Keratinocyte (primary cell): ENCODE results near the gene SYS1. TPM values are rescaled to one million over a fixed set of nuclear protein-coding genes. Genes with fewer than 3 reads are reported as not detected.

Experiments used
- DNase-seq: peaks from one replicate; pipeline ENCODE4 v3.0.0-alpha.2; 2011; ENCODE audit warnings: low read depth, missing footprints, low spot score
- FAIRE-seq: peaks from 2 replicates; lab custom pipeline; 2011; peaks lifted over from hg19 to GRCh38; lab: Jason Lieb, UNC
- H2AFZ ChIP-seq: 2 replicates; pipeline ENCODE4 v1.6.0; 2012; ENCODE audit warnings: low read length, control low read depth, inconsistent platforms; ENCODE audit not compliant: control insufficient read depth
- H3K27ac ChIP-seq: 2 replicates; pipeline ENCODE4 v1.5.1; 2011; ENCODE audit warnings: low read length; ENCODE audit not compliant: control insufficient read depth, insufficient read depth
- H3K27me3 ChIP-seq: 3 replicates; pipeline ENCODE4 v1.6.0; 2011; ENCODE audit warnings: low read length; ENCODE audit not compliant: control insufficient read depth, insufficient read depth; ENCODE audit errors: extremely low read depth
- H3K36me3 ChIP-seq, 2 experiments: 2 replicates in 1 of 2; 3 replicates in 1 of 2; pipeline ENCODE4 v1.5.1; 2011; ENCODE audit warnings: low read length in 2 of 2, mild to moderate bottlenecking in 1 of 2; ENCODE audit not compliant: control insufficient read depth in 2 of 2, insufficient read depth in 2 of 2; ENCODE audit errors: extremely low read depth in 1 of 2
- H3K4me1 ChIP-seq: 3 replicates; pipeline ENCODE4 v1.5.1; 2011; ENCODE audit warnings: low read length; ENCODE audit not compliant: control insufficient read depth, insufficient read depth; ENCODE audit errors: extremely low read depth
- H3K4me2 ChIP-seq: 3 replicates; pipeline ENCODE4 v1.6.0; 2011; ENCODE audit warnings: low read depth, low read length; ENCODE audit not compliant: control insufficient read depth, insufficient read depth; ENCODE audit errors: extremely low read depth
- H3K4me3 ChIP-seq, 3 experiments: fragments of 200-600 bp in 1 of 3; sonication (generic) in 1 of 3; 2 replicates in 2 of 3; 3 replicates in 1 of 3; pipeline ENCODE4 v1.5.1; 2011 to 2016; ENCODE audit warnings: low read length in 3 of 3, mild to moderate bottlenecking in 3 of 3, control low read depth in 2 of 3, inconsistent platforms in 1 of 3, low read depth in 1 of 3, mixed read lengths in 1 of 3, mixed run types in 1 of 3, moderate library complexity in 1 of 3; ENCODE audit not compliant: control insufficient read depth in 2 of 3, insufficient read depth in 2 of 3; ENCODE audit errors: extremely low read depth in 1 of 3
- H3K79me2 ChIP-seq: 2 replicates; pipeline ENCODE4 v1.6.0; 2012; ENCODE audit warnings: low read length; ENCODE audit not compliant: control insufficient read depth, insufficient read depth
- H3K9ac ChIP-seq: 3 replicates; pipeline ENCODE4 v1.6.0; 2011; ENCODE audit warnings: low read length; ENCODE audit not compliant: control insufficient read depth, insufficient read depth; ENCODE audit errors: extremely low read depth
- H3K9me1 ChIP-seq: 3 replicates; pipeline ENCODE4 v1.6.0; 2011; ENCODE audit warnings: low read length; ENCODE audit not compliant: control insufficient read depth, insufficient read depth; ENCODE audit errors: extremely low read depth
- H3K9me3 ChIP-seq: 2 replicates; pipeline ENCODE4 v1.5.1; 2012; ENCODE audit warnings: low read depth, low read length; ENCODE audit not compliant: control insufficient read depth
- H4K20me1 ChIP-seq: 3 replicates; pipeline ENCODE4 v1.6.0; 2011; ENCODE audit warnings: low read length; ENCODE audit not compliant: control insufficient read depth, insufficient read depth; ENCODE audit errors: extremely low read depth
- CTCF ChIP-seq, 3 experiments: IDR thresholded peaks in 1 of 3; conservative IDR thresholded peaks in 1 of 3; optimal IDR thresholded peaks in 1 of 3; 2 replicates in 2 of 3; 3 replicates in 1 of 3; pipeline versions ENCODE3 to v1.5.1; 2011; ENCODE audit warnings: low read length in 3 of 3, mild to moderate bottlenecking in 3 of 3, moderate library complexity in 2 of 3, control low read depth in 1 of 3, inconsistent platforms in 1 of 3; ENCODE audit not compliant: insufficient read depth in 2 of 3; ENCODE audit errors: extremely low read depth in 1 of 3
- EZH2 ChIP-seq: IDR thresholded peaks from one replicate; pipeline ENCODE4 v1.6.1; 2012; ENCODE audit warnings: inconsistent platforms, mild to moderate bottlenecking, low read length, moderate library complexity
- dilution Hi-C: fragments of 300-500 bp; cut with MboI; formaldehyde crosslinking; loops from one replicate; pipeline ENCODE4 v1.7.0; 2020; ENCODE audit warnings: low sequenced_read_pairs; ENCODE audit not compliant: extremely low pct_ligation_motif_present
- polyA plus RNA-seq, 5 experiments: library from polyadenylated mRNA; depleted of rRNA in 3 of 5; stranded (reverse) in 3 of 5; stranded (forward) in 1 of 5; unstranded in 1 of 5; fragments of >200 nt; gene quantifications; 1 replicate in 1 of 5; 2 replicates in 3 of 5; 3 replicates in 1 of 5; pipeline versions ENCODE4 v1.2.1 to v1.2.3, GENCODE V29; 2011 to 2012; ENCODE audit warnings: missing spikeins in 2 of 5, low read depth in 1 of 5, low replicate concordance in 1 of 5

SYS1 gene
- polyA plus RNA-seq, 1 donor (not counting 4 experiments of a cell fraction or from before 2014, with no cell fraction given): 16.8 TPM

DNA sequence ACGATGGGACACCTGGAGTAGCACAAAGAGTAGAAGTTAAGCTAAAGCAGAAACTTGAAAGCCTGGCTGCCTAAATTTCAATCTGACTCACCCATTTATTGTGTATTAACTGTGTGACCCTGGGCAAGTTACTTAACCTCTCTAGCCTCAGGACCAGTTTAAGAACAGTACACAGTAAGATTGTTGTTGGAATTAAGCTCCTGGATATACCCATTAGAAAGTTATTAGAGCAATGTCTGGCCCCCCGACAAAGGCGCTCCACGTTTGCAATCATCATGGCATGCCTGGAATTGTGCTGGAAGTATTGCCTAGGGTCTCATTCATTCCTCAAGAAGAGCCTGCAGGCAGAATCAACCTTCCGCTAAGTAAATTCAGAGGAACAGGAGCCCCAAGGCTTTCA is 16.1 kb upstream of the SYS1 start:
- no peak overlapping the region for H2AFZ ChIP-seq
- DNase-seq (no peak), FAIRE-seq (no peak)
- peak overlapping the region; percentile 77 for H3K4me2 ChIP-seq
- H3K9me1 ChIP-seq: peaks cover 2% of the 10 kb centered on the region
- dilution Hi-C loops: no loop called here
- peak overlapping the region; percentile 92 to 100 (median 99) for H3K4me3 ChIP-seq
- H3K9me3 ChIP-seq: no peaks in the 10 kb centered on the region
- peaks cover 3 to 18% of the 10 kb centered on the region in 2 experiments for H3K36me3 ChIP-seq
- peaks cover 57% of the 10 kb centered on the region for H3K4me1 ChIP-seq
- H3K27me3 ChIP-seq: no peaks in the 10 kb centered on the region
- TF ChIP-seq EZH2: no peak
- TF ChIP-seq CTCF (optimal IDR thresholded peaks at IDR 0.05 in 1 of 3, IDR thresholded peaks at IDR 0.05 in 1 of 3, conservative IDR thresholded peaks at IDR 0.05 in 1 of 3; ENCODE audit: extremely low read depth in 1 of 3, insufficient read depth in 2 of 3, low read length in 3 of 3): no peak
- peaks cover 63% of the 10 kb centered on the region for H3K79me2 ChIP-seq
- H3K9ac ChIP-seq: peak overlapping the region; percentile 99
- peaks cover 8% of the 10 kb centered on the region for H4K20me1 ChIP-seq
- H3K27ac ChIP-seq: peak overlapping the region; percentile 98

DNA sequence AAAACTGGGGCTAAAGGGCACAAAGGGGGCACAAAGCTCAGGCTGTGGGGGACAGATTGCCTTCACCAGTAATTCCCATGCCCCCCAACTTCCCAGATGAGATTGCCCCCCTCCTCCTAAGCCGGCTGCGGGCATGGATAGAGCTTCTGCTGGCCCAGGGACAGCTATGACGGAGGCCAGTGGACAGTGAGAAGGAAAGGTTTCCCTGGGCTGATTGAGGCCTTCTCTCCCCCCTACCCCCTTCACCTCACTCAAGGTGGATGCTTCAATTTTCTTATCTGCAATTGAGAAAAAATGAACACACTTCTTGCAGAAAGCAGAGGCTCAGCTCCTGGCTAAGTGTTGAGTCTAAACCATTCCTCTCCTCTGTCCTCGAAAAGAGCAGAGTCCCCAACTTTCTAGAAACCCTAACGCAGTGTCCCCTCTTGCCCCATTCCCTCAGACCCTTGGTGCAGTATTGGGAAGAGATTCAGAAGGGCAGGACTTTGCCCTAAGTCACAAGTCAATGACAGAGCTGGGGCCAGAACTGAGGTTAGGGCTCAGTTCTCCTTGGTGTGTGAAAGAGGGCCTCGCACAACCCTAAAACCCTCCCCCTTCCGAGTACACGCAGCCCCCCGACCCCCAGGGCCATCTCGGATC is 15.5 kb upstream of the SYS1 start:
- TF ChIP-seq EZH2 (no peak), CTCF (optimal IDR thresholded peaks at IDR 0.05 in 1 of 3, IDR thresholded peaks at IDR 0.05 in 1 of 3, conservative IDR thresholded peaks at IDR 0.05 in 1 of 3; ENCODE audit: extremely low read depth in 1 of 3, insufficient read depth in 2 of 3, low read length in 3 of 3) (no peak)
- dilution Hi-C loops: no loop called here
- H3K79me2 ChIP-seq: peaks cover 57% of the 10 kb centered on the region
- no peaks in the 10 kb centered on the region for H3K9me3 ChIP-seq
- H3K9ac ChIP-seq: peak overlapping the region; percentile 99
- peaks cover 51% of the 10 kb centered on the region for H3K4me1 ChIP-seq
- H3K27me3 ChIP-seq: no peaks in the 10 kb centered on the region
- H3K36me3 ChIP-seq: peaks cover 3 to 16% of the 10 kb centered on the region in 2 experiments
- DNase-seq (no peak), FAIRE-seq (no peak)
- peak overlapping the region; percentile 98 for H3K27ac ChIP-seq
- peaks cover 8% of the 10 kb centered on the region for H4K20me1 ChIP-seq
- H3K9me1 ChIP-seq: peaks cover 2% of the 10 kb centered on the region
- peak overlapping the region; percentile 77 for H3K4me2 ChIP-seq
- no peak overlapping the region for H2AFZ ChIP-seq
- peak overlapping the region; percentile 92 to 100 (median 99) for H3K4me3 ChIP-seq
